Measurements from ENCODE around the gene TRIM7.
A peak's percentile ranks its signal among the peaks of the same experiment; 100 is the strongest.

TRIM7 gene

DNA sequence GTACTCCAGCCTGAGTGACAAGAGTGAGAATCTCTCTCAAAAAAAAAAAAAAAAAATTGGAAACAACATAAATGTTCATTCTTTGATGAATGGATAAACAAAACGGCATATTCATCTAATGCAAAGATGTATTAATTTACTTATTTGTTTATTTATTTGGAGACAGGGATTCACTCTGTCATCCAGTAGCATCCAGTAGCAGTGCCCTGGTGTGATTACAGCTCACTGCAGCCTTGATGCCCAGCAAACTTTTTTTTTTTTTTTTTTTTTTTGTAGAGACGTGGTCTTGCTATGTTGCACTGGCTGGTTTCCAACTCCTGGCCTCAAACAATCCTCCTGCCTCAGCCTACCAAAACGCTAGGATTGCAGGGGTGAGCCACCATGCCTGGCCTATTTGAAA is 33.2 kb downstream of the TRIM7 start:
- no peak for DNase-seq (ENCODE audit: low spot score)

DNA sequence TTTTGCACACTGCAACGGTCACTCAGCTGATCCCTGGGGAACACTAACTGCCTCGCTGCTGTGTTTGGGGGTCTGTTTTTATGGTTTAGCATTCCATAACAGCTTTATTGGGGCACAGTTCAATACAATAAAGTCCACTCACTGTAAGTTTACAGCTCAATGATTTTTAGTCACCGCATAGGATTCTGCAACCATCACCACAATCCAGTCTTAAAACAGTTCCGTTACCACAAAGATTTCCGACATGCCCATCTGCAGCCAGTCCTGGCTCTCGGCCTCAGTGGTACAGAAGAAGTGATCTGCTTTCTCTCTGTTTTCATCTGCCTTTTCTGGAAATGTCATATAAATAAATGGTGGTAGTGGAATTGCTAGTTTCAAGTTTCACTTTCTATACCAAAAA is 34.0 kb downstream of the TRIM7 start:
- no peak for DNase-seq (ENCODE audit: low spot score)

DNA sequence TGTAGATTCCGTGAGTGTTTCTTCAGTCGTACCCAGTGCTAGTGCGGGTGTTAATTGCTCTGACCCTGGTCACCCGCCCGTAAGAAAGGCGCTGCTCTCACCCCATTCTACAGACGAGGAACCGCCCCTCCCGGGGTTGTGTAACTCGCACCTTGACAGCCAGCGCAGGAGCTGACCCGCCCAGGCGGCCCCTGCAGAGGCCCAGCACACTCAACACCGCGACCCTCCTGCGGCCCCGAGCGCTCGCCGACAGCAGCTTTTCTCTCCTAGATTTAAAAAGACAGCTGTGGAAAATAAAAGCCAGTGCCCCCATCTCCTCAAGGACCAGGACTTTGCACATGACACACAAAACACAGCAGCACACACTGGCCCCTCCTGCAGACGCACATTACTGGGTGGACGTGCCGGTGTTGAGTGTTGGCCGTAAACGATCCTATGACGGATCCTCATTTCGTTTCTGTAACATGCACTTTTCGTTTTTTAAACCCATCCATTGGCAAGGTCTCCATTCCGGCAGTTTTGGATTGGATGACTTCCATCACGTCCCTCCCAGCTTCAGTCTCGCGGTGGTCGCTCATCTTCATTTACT is 34.7 kb downstream of the TRIM7 start:
- no peak for DNase-seq (ENCODE audit: low spot score)

DNA sequence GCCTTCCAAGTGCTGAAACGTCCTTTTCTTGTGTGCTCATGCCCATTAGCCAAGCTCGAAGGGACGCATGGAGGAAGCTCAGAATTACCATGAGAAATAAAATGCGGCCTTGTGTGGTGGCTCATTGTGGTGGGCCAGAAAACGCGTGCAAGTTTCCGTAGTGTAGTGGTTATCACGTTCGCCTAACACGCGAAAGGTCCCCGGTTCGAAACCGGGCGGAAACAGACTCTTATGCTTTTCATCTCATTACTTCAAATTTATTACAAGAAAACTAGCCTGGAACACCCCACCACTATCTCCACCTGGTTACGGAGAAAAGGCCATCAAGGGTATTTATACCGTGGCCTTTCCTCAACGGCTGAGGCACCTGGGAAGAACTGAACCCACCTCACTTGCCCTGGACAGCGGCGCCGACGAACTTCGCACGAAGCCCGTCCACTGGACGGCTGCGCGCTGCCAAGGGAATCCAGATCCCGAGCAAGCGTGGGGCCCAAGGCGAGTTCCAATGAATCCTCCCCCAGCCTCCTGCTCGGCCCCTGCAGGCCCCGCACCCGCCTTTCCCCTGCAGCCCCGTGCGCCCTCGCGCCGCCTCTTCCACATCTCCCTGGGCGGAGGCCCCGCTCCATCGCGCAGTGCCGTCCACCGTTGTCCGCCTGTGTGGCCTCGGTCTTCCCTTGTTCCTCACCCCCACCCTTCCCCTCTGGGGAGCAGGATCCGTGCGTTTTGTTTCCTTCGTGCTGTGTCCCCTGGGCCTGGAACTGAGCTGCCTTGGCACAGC is 35.3 kb downstream of the TRIM7 start:
- peak; percentile 81 for DNase-seq (ENCODE audit: low spot score)

DNA sequence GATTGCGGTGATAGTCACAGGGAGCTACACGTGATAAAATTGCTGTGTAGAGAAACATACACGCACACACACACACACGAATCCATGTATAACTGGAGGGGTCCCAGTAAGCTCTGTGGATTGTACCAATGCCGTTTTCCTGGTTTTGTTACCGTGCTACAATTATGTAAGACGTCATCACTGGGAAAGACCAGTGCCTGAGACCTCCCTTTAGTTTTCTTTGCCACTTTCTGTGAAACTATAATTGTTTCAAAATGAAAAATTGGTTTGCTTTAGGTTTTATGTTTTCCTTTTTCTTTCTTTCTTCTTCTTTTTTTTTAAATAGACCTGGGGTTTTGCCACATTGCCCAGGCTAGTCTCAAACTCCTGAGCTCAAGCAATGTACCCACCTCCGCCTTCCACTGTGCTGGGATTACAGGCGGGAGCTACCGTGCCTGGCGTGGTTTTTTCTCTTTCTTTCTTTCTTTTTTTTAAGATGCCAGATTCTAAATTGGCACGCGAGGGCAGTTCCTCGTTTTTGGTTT is 36.3 kb downstream of the TRIM7 start:
- no peak for DNase-seq (ENCODE audit: low spot score)

DNA sequence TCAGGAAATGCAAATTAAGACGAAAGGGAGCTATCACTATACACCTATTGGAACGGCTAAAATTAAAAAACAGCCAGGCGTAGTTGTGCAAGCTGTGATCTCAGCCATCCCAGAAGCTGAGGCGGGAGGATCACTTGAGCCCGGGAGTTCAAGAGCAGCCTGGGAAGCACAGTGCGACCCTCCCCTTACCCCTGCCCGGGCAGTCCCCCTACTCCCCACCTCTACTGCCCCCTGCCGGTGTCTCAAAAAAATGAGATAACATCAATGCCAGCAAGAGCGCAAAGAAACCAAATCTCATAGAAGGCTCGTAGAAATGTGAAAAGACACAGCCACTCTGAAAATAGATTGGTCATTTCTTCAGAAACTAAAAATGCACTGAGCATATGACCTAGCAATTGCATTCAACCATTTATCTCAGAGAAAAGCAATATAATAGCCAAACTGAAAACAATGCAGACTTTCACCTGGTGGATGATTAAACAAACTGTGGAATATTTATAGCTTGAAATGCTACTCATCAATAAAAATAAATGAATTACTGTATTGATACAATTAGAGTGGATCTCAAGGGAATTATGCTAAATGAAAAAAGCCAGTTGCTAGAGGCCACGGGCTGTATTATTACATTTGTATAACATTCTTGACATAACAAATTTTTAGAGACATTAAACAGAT is 37.0 kb downstream of the TRIM7 start:
- DNase-seq (ENCODE audit: low spot score), result peak; percentile 72

DNA sequence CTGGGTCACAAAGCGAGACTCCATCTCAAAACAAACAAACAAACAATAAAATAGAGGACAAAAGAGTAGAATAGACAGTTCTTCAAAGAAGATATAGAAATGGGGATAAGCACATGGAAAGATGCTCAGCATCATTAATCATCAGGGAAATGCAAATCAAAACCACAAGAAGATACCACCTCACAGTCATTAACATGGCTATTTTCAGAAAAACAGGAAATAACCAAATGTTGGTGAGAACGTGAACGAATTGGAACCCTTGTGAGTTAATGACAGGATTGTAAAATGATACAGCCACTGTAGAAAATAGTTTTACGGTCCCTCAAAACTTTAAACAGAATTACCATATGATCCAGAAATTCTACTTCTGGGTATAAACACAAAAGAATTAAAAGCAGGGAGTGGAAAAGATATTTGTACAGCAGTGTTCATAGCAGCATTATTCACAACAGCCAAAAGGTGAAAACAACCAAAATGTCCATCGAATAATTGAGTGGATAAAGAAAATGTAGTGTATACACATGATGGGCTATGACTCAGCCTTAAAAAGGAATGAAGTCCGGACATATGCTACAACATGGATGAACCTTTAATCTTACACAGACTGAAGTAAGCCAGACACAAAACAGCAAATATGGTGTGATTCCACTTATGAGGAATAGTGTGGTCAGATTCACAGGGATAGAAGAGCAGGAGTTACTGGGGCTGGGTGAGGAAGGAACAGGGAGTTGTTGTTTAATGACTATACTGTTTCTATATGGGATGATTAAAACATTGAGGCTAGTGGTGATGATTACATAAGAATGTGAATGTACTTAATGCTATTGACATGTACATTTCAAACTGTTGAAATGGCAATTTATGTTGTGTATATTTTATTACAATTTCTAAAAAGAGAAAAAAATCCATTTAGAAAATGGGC is 37.9 kb downstream of the TRIM7 start:
- DNase-seq (ENCODE audit: low spot score), result peak; percentile 88

DNA sequence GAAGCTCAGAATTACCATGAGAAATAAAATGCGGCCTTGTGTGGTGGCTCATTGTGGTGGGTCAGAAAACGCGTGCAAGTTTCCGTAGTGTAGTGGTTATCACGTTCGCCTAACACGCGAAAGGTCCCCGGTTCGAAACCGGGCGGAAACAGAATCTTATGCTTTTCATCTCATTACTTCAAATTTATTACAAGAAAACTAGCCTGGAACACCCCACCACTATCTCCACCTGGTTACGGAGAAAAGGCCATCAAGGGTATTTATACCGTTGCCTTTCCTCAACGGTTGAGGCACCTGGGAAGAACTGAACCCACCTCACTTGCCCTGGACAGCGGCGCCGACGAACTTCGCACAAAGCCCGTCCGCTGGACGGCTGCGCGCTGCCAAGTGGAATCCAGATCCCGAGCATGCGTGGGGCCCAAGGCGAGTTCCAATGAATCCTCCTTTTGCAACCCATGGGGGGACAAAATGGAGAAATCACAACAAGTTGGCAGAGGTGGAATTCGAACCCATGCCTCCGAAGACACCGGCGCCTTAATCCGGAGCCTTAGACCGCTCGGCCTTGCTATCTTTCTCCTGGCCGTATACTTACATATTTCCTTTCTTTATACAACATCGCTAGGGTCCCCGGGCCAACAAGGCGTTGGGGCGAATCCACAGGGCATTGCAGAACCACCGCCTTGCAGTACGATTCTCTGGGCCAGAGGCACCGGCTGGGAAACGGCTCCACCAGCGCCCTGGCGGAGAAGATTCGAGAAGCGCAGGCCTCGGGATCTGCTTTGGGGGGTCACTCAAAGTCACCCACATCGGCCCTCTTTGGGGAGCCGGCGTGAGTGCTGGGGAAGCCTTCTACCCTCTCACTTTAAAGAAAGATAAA is 40.7 kb downstream of the TRIM7 start:
- DNase-seq (ENCODE audit: low spot score), result no peak

DNA sequence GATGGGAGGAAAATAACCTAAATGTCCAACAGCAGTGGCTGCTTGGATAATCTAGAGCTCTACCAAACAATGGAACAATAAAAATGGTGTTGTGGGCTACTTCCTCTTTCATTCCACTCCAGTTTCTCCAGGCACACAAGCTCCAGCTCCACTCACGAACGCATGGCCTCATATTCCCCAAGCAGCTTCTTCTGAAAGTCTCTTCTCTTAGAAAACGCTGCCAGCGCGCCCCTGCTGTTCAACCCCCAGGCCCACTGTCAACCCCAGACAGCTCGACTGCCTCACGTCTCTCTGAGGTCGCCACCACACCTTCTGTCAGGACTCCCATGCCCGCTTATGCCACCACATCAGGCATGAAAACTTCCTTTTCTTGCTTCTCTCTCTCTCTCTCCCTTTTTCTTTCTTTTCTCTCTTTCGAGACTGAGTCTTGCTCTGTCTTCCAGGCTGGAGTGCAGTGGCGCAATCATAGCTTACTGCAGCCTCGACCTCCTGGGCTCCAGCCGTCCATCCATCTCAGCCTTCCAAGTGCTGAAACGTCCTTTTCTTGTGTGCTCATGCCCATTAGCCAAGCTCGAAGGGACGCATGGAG is 41.4 kb downstream of the TRIM7 start:
- peak; percentile 70 for DNase-seq (ENCODE audit: low spot score)

DNA sequence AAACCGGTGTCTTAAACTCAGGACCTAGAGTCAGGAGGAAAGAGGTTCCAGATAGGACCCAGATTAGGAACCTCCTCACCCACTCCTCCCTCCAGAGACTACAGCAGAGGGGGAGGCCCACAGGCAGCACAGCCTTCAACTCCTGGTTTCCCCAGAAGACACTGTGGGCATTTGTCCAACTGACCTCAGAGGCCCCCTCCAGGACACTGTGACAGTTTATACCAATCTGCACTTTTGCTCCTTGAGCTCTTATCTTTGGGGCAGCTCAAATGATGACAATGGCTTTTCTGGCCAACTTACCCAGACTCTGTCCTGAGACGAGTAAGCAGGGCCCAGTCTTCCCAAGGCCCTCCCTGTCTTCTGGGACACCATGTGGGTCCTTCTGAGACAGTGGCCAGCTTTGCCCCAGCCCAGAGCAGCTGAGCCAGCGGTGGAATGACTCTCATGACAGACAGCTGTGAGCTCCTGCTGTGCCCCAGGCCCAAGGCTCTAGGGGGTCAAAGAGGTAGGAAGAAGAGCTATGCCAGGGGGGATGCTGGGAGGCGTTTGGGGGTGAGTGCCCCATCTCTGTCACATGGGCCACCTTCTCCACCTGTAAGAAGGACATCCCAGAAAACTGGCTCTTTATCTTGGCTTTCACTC is 43.3 kb downstream of the TRIM7 start:
- DNase-seq (ENCODE audit: low spot score), result no peak

DNA sequence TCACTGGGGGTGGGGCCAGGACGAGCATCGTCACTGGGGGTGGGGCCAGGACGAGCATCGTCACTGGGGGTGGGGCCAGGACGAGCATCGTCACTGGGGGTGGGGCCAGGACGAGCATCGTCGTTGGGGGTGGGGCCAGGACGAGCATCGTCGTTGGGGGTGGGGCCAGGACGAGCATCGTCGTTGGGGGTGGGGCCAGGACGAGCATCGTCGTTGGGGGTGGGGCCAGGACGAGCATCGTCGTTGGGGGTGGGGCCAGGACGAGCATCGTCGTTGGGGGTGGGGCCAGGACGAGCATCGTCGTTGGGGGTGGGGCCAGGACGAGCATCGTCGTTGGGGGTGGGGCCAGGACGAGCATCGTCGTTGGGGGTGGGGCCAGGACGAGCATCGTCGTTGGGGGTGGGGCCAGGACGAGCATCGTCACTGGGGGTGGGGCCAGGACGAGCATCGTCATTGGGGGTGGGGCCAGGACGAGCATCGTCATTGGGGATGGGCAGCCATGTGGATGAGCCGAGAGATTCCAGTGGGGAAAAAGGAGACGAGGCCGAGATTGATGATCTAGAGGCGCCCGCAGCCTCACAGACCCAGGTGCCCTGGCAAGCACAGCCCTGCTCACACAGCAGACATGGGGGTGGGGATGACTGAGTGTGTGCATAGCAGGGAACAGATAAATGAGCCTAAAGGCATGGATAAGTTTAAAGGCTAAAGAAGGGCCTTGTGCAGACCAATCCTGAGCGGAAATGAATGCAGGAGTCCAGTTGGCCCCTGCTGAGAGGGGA is 44.1 kb downstream of the TRIM7 start:
- DNase-seq (ENCODE audit: low spot score), result peak; percentile 71

DNA sequence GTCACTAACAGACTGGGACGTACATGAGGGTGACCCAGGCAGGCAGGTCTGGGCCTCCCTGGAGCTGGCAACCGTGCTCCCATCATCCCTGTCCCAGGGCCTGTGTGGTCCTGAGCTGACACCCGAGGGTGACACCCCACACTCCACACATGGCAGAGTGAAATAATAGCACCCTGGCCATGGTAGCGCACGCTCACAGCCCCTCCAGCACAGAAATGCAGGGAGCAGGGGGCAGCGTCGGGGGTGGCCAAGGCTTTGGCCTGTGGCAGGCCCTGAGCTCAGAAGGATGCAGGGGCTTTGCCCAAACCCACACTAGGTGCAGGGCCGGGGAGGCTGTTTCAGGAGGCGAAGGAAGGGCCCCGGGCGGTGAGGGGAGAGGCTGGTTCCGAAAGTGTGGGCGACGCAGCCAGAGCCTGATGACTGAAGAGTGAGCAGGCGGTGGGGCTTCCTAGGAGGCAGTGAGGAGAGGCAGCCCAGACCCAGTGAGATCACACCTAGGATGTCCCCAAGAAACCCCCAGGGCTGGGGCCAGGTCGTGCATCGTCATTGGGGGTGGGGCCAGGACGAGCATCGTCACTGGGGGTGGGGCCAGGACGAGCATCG is 44.7 kb downstream of the TRIM7 start:
- peak; percentile 79 for DNase-seq (ENCODE audit: low spot score)

DNA sequence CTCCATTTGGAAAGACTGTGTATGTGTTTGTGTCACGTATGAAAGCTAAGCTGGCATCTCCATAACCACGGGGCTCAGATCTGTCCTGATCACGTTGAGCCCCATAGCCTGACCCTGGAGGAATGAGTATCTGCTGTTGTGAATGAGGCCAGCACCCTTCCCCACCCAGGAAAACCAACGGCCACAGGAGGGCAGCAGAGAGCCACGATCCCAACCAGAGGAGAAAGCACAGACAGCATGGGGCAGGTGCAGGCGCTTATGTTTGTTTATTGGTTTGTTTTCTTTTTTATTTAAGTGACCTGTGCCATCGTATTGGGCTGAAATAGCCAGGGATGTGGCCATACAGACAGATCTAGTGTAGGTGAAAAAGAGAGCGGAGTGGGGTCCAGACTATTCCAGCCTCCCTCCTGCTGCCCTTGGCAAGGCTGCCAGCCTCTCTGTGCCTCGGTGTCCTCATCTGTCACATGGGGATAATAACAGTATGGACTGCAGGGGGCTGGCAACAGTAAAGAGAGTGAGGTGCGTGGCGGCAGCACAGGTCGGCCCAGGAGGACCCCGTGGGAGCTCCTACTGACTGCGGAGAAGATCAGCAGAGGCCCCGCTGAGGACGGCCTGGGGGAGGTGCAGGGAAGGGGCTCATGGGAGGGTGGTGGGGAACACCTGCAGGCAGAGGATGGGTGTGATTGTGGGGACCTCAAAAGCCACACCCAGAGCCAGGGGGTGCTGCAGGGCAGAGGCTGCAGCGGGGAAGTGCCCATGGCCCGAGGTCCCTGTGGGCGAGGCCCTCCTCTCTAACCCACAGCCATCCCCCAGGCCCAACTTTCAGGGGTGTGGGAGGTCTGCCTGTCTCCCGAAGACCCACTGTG is 45.5 kb downstream of the TRIM7 start:
- DNase-seq (ENCODE audit: low spot score), result peak; percentile 96

DNA sequence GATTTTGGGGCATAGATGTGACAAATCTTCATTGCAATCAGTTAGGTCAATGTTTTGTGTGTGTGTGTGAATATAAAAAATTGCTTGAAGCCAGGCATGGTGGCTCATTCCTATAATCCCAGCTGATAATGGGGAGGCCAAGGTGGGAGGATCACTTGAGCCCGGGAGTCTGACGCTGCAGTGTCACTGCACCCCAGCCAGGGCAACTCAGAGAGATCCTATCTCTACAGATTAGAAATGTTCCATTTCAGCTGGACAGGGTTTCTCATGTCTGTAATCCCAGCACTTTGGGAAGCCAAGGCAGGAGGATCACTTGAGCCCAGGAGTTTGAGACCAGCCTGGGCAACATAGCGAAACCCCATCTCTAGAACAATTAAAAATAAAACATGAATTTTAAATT is 46.1 kb downstream of the TRIM7 start:
- DNase-seq (ENCODE audit: low spot score), result no peak

DNA sequence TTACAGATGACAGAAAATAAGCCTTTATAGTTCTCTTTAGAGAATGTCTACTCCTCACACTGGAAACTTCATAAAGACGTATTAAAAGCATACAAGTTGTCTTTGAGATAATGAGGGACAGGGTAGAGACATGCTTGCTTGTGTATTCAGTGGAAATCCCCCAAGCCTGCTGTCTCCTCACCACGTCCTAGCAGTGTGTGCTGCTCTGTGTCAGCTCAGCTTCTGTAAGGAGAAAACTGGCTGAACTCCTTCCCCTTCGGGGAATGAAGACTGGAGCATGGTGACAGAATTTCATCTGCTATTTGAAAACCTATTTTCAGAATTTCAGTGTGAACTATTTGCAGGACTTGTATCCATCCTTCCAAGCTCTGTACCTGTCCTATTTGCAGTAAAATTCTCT is 48.2 kb downstream of the TRIM7 start:
- no peak for DNase-seq (ENCODE audit: low spot score)

DNA sequence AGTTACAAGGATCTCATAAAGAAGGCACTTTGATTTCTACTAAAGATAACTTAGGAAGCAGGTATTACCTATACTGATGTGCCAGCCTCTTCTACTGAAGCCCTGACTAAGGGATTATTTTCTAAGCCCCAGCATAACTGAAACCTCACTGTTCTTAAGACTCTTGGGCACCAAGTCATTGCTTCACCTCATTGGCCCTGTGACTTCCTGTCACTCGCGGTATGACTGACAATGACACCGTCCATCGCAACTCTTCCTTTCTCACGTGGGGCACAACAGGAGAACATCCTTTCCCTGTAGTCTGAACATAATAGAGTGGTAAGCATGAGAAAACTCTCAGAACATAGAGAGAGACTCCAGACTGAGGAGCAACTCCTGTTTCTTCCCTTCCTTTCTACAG is 51.2 kb downstream of the TRIM7 start:
- no peak for DNase-seq (ENCODE audit: low spot score)

DNA sequence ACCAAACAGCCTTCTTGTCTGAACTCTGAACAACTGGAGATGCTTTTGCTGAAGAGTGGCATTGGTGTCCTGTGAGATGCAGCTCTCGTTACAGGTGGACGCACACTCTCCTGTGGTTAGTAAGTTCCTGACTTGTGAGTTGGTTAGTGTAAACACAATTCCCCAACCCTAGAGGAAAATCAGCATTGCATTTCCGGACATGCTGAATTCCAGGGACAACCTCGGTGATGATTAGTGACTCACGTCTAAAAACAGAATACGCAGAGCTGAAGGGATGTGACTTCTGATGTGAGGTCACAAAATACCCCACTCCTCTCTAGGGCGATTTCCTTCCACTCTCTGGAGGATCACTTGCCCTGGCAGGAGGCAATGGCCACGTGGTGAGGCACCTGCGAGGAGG is 52.6 kb downstream of the TRIM7 start:
- DNase-seq (ENCODE audit: low spot score), result no peak

DNA sequence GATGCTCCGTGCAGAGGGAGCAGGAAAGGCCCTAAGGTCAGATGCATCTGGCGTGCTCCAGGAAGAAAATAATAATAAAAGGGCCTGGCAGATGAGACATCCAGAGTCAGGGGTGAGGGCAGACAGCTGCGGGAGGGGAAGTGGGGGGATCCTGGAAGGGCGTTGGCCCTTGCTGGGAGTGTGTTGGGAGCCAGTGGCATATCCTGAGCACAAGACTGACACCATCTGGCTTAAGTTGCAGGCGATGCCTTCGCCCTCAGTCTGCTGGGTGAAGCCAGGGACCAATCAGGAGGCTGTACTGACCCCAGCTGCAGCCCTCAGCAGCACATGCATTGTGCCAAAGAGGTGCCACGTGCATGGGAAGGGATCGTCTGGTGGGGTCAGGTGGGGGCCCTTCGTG is 53.9 kb downstream of the TRIM7 start:
- no peak for DNase-seq (ENCODE audit: low spot score)
